K562 (cell line): ENCODE data around the gene CASP1.

ENCODE experiments used
- MEF2A ChIP-seq: IDR thresholded peaks from 2 replicates; pipeline ENCODE4 v1.6.1; 2011; ENCODE audit warnings: low read depth, mild to moderate bottlenecking, low read length, moderate library complexity; ENCODE audit not compliant: control insufficient read depth
- NFE2L1 ChIP-seq: fragments of 450-650 bp; IDR thresholded peaks from 2 replicates; pipeline ENCODE4 v1.6.1; 2016; ENCODE audit warnings: missing genetic modification characterization, low read depth, mild to moderate bottlenecking, missing compliant biosample characterization, moderate library complexity, borderline replicate concordance
- SMAD1 ChIP-seq: fragments of 150-350 bp; IDR thresholded peaks from 2 replicates; pipeline ENCODE4 v1.6.1; 2014; ENCODE audit warnings: low read length, low read depth; ENCODE audit not compliant: partially characterized antibody
- SRSF3 ChIP-seq: fragments of 200-400 bp; formaldehyde crosslinking; IDR thresholded peaks from 2 replicates; pipeline ENCODE4 v1.6.1; 2016; ENCODE audit warnings: mild to moderate bottlenecking, low read length, moderate library complexity; ENCODE audit not compliant: insufficient read depth
- ZNF12 ChIP-seq: sonication (generic); formaldehyde crosslinking; IDR thresholded peaks from 2 replicates; pipeline ENCODE4 v1.4.0; 2020; ENCODE audit warnings: mild to moderate bottlenecking, missing genetic modification reagents
- ZNF263 ChIP-seq: sonication (generic); formaldehyde crosslinking; IDR thresholded peaks from 2 replicates; pipeline ENCODE4 v1.8.0; 2022; ENCODE audit warnings: mild to moderate bottlenecking, missing genetic modification reagents, borderline replicate concordance
- TF ChIP-seq, protein P1 (sequence below): sonication (generic); formaldehyde crosslinking; IDR thresholded peaks from 2 replicates; pipeline ENCODE4 v1.9.0; 2022; ENCODE audit warnings: mild to moderate bottlenecking, missing genetic modification reagents
- TF ChIP-seq, protein P2 (sequence below): sonication (generic); formaldehyde crosslinking; IDR thresholded peaks from 2 replicates; pipeline ENCODE4 v1.8.1; 2023; ENCODE audit warnings: mild to moderate bottlenecking, missing genetic modification reagents
- TF ChIP-seq, protein P3 (sequence below), 2 experiments: fragments of 450-650 bp; formaldehyde crosslinking in 1 of 2; IDR thresholded peaks; 2 replicates each; pipeline versions ENCODE4 v1.4.0 to v1.6.1; 2014 to 2020; ENCODE audit warnings: mild to moderate bottlenecking in 2 of 2, borderline replicate concordance in 1 of 2, low read depth in 1 of 2
- TF ChIP-seq, protein P4 (sequence below), 3 experiments: IDR thresholded peaks in 2 of 3; conservative IDR thresholded peaks in 1 of 3; 2 replicates each; pipeline ENCODE4 v1.5.1; 2011 to 2012; ENCODE audit warnings: low read length in 3 of 3, mild to moderate bottlenecking in 3 of 3, control low read depth in 2 of 3, improper control_type of control experiment in 1 of 3, inconsistent platforms in 1 of 3, low read depth in 1 of 3, mixed read lengths in 1 of 3, moderate library complexity in 1 of 3; ENCODE audit not compliant: insufficient read depth in 2 of 3

DNA sequence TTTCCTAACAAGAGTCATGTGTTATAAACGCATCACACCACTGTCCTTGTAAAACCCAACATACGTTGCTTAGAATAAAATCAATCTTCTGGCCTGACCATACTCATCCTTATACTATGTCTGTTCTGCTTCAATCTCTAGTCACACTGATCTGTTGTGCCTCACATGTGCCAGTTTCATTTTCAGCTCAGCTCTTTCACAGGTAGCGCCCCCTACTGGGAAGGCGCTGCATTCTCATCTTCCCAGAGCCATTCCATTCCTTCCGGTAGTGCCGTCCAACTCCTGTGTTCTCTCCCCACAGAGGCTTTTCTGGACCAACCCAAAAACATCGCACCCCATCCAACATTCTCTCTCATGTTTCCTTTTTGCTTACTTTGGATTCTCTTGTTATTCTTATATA lies 34.1 kb downstream of the CASP1 start:
- TF ChIP-seq, protein P1, sequence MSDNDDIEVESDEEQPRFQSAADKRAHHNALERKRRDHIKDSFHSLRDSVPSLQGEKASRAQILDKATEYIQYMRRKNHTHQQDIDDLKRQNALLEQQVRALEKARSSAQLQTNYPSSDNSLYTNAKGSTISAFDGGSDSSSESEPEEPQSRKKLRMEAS (CRISPR knock-in tag): no peak
- TF ChIP-seq, protein P2, sequence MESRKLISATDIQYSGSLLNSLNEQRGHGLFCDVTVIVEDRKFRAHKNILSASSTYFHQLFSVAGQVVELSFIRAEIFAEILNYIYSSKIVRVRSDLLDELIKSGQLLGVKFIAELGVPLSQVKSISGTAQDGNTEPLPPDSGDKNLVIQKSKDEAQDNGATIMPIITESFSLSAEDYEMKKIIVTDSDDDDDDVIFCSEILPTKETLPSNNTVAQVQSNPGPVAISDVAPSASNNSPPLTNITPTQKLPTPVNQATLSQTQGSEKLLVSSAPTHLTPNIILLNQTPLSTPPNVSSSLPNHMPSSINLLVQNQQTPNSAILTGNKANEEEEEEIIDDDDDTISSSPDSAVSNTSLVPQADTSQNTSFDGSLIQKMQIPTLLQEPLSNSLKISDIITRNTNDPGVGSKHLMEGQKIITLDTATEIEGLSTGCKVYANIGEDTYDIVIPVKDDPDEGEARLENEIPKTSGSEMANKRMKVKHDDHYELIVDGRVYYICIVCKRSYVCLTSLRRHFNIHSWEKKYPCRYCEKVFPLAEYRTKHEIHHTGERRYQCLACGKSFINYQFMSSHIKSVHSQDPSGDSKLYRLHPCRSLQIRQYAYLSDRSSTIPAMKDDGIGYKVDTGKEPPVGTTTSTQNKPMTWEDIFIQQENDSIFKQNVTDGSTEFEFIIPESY (CRISPR knock-in tag): no peak
- TF ChIP-seq ZNF263 (CRISPR knock-in tag) (no peak), SRSF3 (no peak), MEF2A (no peak), SMAD1 (no peak), ZNF12 (CRISPR knock-in tag) (no peak), NFE2L1 (tag) (no peak)
- TF ChIP-seq, protein P3, sequence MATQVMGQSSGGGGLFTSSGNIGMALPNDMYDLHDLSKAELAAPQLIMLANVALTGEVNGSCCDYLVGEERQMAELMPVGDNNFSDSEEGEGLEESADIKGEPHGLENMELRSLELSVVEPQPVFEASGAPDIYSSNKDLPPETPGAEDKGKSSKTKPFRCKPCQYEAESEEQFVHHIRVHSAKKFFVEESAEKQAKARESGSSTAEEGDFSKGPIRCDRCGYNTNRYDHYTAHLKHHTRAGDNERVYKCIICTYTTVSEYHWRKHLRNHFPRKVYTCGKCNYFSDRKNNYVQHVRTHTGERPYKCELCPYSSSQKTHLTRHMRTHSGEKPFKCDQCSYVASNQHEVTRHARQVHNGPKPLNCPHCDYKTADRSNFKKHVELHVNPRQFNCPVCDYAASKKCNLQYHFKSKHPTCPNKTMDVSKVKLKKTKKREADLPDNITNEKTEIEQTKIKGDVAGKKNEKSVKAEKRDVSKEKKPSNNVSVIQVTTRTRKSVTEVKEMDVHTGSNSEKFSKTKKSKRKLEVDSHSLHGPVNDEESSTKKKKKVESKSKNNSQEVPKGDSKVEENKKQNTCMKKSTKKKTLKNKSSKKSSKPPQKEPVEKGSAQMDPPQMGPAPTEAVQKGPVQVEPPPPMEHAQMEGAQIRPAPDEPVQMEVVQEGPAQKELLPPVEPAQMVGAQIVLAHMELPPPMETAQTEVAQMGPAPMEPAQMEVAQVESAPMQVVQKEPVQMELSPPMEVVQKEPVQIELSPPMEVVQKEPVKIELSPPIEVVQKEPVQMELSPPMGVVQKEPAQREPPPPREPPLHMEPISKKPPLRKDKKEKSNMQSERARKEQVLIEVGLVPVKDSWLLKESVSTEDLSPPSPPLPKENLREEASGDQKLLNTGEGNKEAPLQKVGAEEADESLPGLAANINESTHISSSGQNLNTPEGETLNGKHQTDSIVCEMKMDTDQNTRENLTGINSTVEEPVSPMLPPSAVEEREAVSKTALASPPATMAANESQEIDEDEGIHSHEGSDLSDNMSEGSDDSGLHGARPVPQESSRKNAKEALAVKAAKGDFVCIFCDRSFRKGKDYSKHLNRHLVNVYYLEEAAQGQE (IDR thresholded peaks at IDR 0.05; ENCODE audit: borderline replicate concordance): no peak
- TF ChIP-seq, protein P3 (CRISPR knock-in tag; IDR thresholded peaks at IDR 0.05; ENCODE audit: low read depth): no peak
- TF ChIP-seq, protein P4, sequence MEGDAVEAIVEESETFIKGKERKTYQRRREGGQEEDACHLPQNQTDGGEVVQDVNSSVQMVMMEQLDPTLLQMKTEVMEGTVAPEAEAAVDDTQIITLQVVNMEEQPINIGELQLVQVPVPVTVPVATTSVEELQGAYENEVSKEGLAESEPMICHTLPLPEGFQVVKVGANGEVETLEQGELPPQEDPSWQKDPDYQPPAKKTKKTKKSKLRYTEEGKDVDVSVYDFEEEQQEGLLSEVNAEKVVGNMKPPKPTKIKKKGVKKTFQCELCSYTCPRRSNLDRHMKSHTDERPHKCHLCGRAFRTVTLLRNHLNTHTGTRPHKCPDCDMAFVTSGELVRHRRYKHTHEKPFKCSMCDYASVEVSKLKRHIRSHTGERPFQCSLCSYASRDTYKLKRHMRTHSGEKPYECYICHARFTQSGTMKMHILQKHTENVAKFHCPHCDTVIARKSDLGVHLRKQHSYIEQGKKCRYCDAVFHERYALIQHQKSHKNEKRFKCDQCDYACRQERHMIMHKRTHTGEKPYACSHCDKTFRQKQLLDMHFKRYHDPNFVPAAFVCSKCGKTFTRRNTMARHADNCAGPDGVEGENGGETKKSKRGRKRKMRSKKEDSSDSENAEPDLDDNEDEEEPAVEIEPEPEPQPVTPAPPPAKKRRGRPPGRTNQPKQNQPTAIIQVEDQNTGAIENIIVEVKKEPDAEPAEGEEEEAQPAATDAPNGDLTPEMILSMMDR (IDR thresholded peaks at IDR 0.05 in 2 of 3, conservative IDR thresholded peaks at IDR 0.05 in 1 of 3; ENCODE audit: insufficient read depth in 2 of 3, low read depth in 1 of 3, low read length in 3 of 3): peak; percentile 15 to 52 (median 29); a peak in 4 of 6 replicates
